ENCODE data around the gene NCKIPSD. TPM values are rescaled to one million over a fixed set of nuclear protein-coding genes. Genes with fewer than 3 reads are reported as not detected.

The NCKIPSD gene
- total RNA-seq, 1 experiment from 2014 or later = 36.9 TPM

- no peaks in the 10 kb centered on the region for H3K9me2 ChIP-seq (ENCODE audit: insufficient read depth)
- H3K27me3 ChIP-seq (ENCODE audit: insufficient read depth, low read length) = no peaks in the 10 kb centered on the region
- H3K9me3 ChIP-seq (ENCODE audit: control insufficient read depth in 1 of 2, insufficient read depth in 1 of 2, low read depth in 1 of 2, low read length in 2 of 2) = no peaks in the 10 kb centered on the region
- H3K4me1 ChIP-seq (ENCODE audit: control insufficient read depth in 1 of 2, insufficient read depth in 2 of 2, low read length in 2 of 2) = peaks cover 11 to 22% of the 10 kb centered on the region in 2 experiments
- no peaks in the 10 kb centered on the region for H4K20me1 ChIP-seq (ENCODE audit: insufficient read depth)
- no peak for TF ChIP-seq ZFX (IDR thresholded peaks at IDR 0.05)
- no peak for TF ChIP-seq EZH2phosphoT487 (IDR thresholded peaks at IDR 0.05; ENCODE audit: borderline replicate concordance)
- TF ChIP-seq MAX (IDR thresholded peaks at IDR 0.05) = no peak
- TF ChIP-seq FOSL1 (IDR thresholded peaks at IDR 0.05; ENCODE audit: low read depth) = no peak
- no peak for TF ChIP-seq TCF7L2 (IDR thresholded peaks at IDR 0.05; ENCODE audit: borderline replicate concordance, extremely low read depth, insufficient read depth, insufficient read length)
- no peak for TF ChIP-seq POLR2A (IDR thresholded peaks at IDR 0.05; ENCODE audit: borderline replicate concordance, extremely low read depth, insufficient read depth, insufficient read length)
- no peak for TF ChIP-seq EGR1 (IDR thresholded peaks at IDR 0.05; ENCODE audit: low read depth)
- TF ChIP-seq SRF (IDR thresholded peaks at IDR 0.05; ENCODE audit: low read depth) = no peak
- no peak for TF ChIP-seq RAD21 (IDR thresholded peaks at IDR 0.05; ENCODE audit: low read depth)
- TF ChIP-seq JUND (IDR thresholded peaks at IDR 0.05) = no peak
- TF ChIP-seq REST (IDR thresholded peaks at IDR 0.05; ENCODE audit: low read depth) = no peak
- no peak for TF ChIP-seq ELF1 (IDR thresholded peaks at IDR 0.05; ENCODE audit: borderline replicate concordance, low read depth)
- TF ChIP-seq YY1 (IDR thresholded peaks at IDR 0.05; ENCODE audit: extremely low read depth, insufficient replicate concordance, low read depth, low read length) = no peak
- no peak for TF ChIP-seq CEBPB (IDR thresholded peaks at IDR 0.05; ENCODE audit: low read depth)
- no peak for TF ChIP-seq ZBTB33 (IDR thresholded peaks at IDR 0.05; ENCODE audit: extremely low read depth, insufficient replicate concordance, low read length)
- no peak for TF ChIP-seq SIN3A (IDR thresholded peaks at IDR 0.05; ENCODE audit: low read depth)
- no peak for TF ChIP-seq ATF3 (IDR thresholded peaks at IDR 0.05)
- TF ChIP-seq SP1 (IDR thresholded peaks at IDR 0.05; ENCODE audit: low read depth) = no peak
- no peak for TF ChIP-seq ZNF274 (IDR thresholded peaks at IDR 0.05; ENCODE audit: low read depth, low read length)
- no peak for TF ChIP-seq POLR2AphosphoS5 (IDR thresholded peaks at IDR 0.05; ENCODE audit: low read depth, low read length)
- ChIA-PET POLR2A (no interaction called here), CTCF (interaction anchor here (0.9 kb wide), 1 partner anchor 30 kb away, joined by 3 read pairs; no protein-coding TSS in a partner anchor), RAD21 (ENCODE audit: low non-redundant PET in 1 of 2, low total read pairs in 2 of 2, uncharacterized antibody in 2 of 2, unreplicated experiment in 2 of 2) (no interaction called here)
- ATAC-seq (no peak), DNase-seq (ENCODE audit: low read depth, low spot score) (no peak)
- no peak overlapping the region for H2AFZ ChIP-seq (ENCODE audit: low read depth, low read length, poor library complexity, severe bottlenecking)
- no peak overlapping the region for H3K4me3 ChIP-seq (replicated peaks in 1 of 2; ENCODE audit: low read depth in 1 of 2, low read length in 2 of 2)
- BruUV-seq (replicated peaks) = no TSS peak
- no peak overlapping the region for H3K4me2 ChIP-seq (ENCODE audit: low read length)
- H3K27ac ChIP-seq (ENCODE audit: low read depth, low read length) = no peak overlapping the region; the same call in 1 of the 2 replicates
- peaks cover 16 to 31% of the 10 kb centered on the region in 2 experiments; a peak in 2 of 4 replicates for H3K36me3 ChIP-seq (ENCODE audit: control insufficient read depth in 1 of 2, insufficient read depth in 2 of 2, low read length in 2 of 2)
- intact Hi-C loops (cut with micrococcal nuclease) = no loop called here
- peaks cover 12% of the 10 kb centered on the region; the same call in 1 of the 2 replicates for H3K79me2 ChIP-seq (ENCODE audit: insufficient read depth, low read length)
- H3K9ac ChIP-seq (ENCODE audit: low read length) = no peak overlapping the region
Observed at GRCh38 chr3:48633256-48633655, 52.5 kb downstream of the NCKIPSD start.
